Caco-2 (cell line): ENCODE results near the gene PAWR. TPM values are rescaled to one million over a fixed set of nuclear protein-coding genes. Genes with fewer than 3 reads are reported as not detected.

Source experiments
- BruUV-seq: library from RNA; stranded (reverse); fragments of 400-500 nt; replicated peaks from 2 replicates; lab custom pipeline; 2021; lab: Mats Ljungman, UMichigan
- CTCF ChIA-PET: fragments of 300-600 bp; sonication (Branson Sonifier 250); formaldehyde crosslinking; loops from one replicate; lab custom pipeline; 2022; ENCODE audit warnings: antibody characterized with exemption; lab: Charles Lee
- POLR2A ChIA-PET: fragments of 300-600 bp; sonication (Branson Sonifier 250); formaldehyde crosslinking; loops from one replicate; lab custom pipeline; 2022; ENCODE audit warnings: antibody characterized with exemption; lab: Charles Lee
- DNase-seq, 2 experiments: peaks; one replicate each; pipeline versions ENCODE4 v3.0.0 to v3.0.0-alpha.2; 2020 to 2022
- H3K27me3 ChIP-seq: replicated peaks from 2 replicates; pipeline ENCODE4 v1.6.0; 2011; ENCODE audit warnings: low read length; ENCODE audit not compliant: control insufficient read depth, insufficient read depth
- H3K36me3 ChIP-seq: 2 replicates; pipeline ENCODE4 v1.5.1; 2011; ENCODE audit warnings: low read length; ENCODE audit not compliant: control insufficient read depth, insufficient read depth
- H3K4me1 ChIP-seq: fragments of 250-450 bp; sonication (Bioruptor Pico); 2 replicates; pipeline ENCODE4 v1.5.1; 2020; ENCODE audit warnings: mild to moderate bottlenecking
- H3K4me3 ChIP-seq: 2 replicates; pipeline ENCODE4 v1.5.1; 2011; ENCODE audit warnings: low read depth, mild to moderate bottlenecking, control low read depth, low read length
- H3K9me3 ChIP-seq: fragments of 250-450 bp; sonication (Bioruptor Pico); 2 replicates; pipeline ENCODE4 v1.5.1; 2020; ENCODE audit warnings: mild to moderate bottlenecking, moderate library complexity
- H3K27ac Mint-ChIP-seq: one replicate; pipeline ENCODE4 v1.8.0; 2022; ENCODE audit warnings: mixed read lengths; ENCODE audit not compliant: unreplicated experiment
- H3K27me3 Mint-ChIP-seq: one replicate; pipeline ENCODE4 v1.8.0; 2022; ENCODE audit warnings: mixed read lengths; ENCODE audit not compliant: insufficient read depth, unreplicated experiment
- H3K36me3 Mint-ChIP-seq: one replicate; pipeline ENCODE4 v1.8.0; 2022; ENCODE audit warnings: mild to moderate bottlenecking, mixed read lengths; ENCODE audit not compliant: insufficient read depth, unreplicated experiment
- H3K4me1 Mint-ChIP-seq: one replicate; pipeline ENCODE4 v1.8.0; 2022; ENCODE audit warnings: low read depth, mixed read lengths; ENCODE audit not compliant: unreplicated experiment
- H3K4me3 Mint-ChIP-seq: one replicate; pipeline ENCODE4 v1.8.0; 2022; ENCODE audit warnings: mild to moderate bottlenecking, moderate library complexity, mixed read lengths; ENCODE audit not compliant: unreplicated experiment
- H3K9me3 Mint-ChIP-seq: one replicate; pipeline ENCODE4 v1.8.0; 2022; ENCODE audit warnings: mixed read lengths; ENCODE audit not compliant: unreplicated experiment
- intact Hi-C: fragments of 100-400 bp; cut with micrococcal nuclease; formaldehyde crosslinking; loops from one replicate; pipeline ENCODE4 v1.10.0; 2022; ENCODE audit not compliant: unreplicated experiment
- total RNA-seq: library from RNA; stranded (reverse); gene quantifications from 2 replicates; pipeline ENCODE4 v1.2.3, GENCODE V29; 2022
- TF ChIP-seq, protein P1 (sequence below), 2 experiments: fragments of 200-600 bp in 1 of 2; IDR thresholded peaks; 1 replicate in 1 of 2; 2 replicates in 1 of 2; pipeline versions ENCODE4 v1.5.1 to v1.8.0; 2011 to 2022; ENCODE audit warnings: antibody characterized with exemption in 1 of 2, control low read depth in 1 of 2, inconsistent platforms in 1 of 2, low read depth in 1 of 2, low read length in 1 of 2, mild to moderate bottlenecking in 1 of 2, moderate library complexity in 1 of 2; ENCODE audit not compliant: insufficient read depth in 1 of 2, severe bottlenecking in 1 of 2, unreplicated experiment in 1 of 2

The PAWR gene
- total RNA-seq, 1 experiment from 2014 or later = 157 TPM

DNA sequence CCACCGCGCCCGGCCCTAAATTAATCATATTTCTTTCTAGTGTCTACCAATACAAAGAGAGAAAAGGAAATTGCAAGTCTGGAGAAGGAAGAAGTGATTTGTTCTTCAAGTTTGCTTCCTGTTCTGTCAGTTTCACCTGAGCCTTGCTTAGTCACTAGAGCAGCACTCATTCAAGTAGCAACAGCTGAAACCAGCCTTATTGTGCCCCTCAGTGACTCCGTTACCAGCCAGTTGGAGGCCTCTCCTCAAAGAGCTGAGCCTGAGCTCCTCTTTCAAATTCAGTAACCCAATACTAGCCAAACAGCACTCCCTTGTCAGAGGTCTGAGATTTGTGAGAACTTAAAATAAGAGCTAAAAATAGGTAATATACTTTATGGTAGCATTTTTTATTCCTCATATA lies 17.4 kb downstream of the PAWR start:
- Mint-ChIP-seq H3K4me1 (peaks cover 7% of the 10 kb centered on the region), H3K36me3 (peaks cover 29% of the 10 kb centered on the region), H3K27me3 (no peaks in the 10 kb centered on the region), H3K9me3 (no peaks in the 10 kb centered on the region), H3K4me3 (no peak overlapping the region), H3K27ac (no peak overlapping the region)
- DNase-seq = no peak
- Histone ChIP-seq H3K4me3 (no peak overlapping the region), H3K4me1 (peaks cover 13% of the 10 kb centered on the region; the same call in 1 of the 2 replicates), H3K9me3 (no peaks in the 10 kb centered on the region), H3K36me3 (no peaks in the 10 kb centered on the region), H3K27me3 (no peaks in the 10 kb centered on the region)
- CTCF ChIA-PET = no interaction called here
- TF ChIP-seq, protein P1, sequence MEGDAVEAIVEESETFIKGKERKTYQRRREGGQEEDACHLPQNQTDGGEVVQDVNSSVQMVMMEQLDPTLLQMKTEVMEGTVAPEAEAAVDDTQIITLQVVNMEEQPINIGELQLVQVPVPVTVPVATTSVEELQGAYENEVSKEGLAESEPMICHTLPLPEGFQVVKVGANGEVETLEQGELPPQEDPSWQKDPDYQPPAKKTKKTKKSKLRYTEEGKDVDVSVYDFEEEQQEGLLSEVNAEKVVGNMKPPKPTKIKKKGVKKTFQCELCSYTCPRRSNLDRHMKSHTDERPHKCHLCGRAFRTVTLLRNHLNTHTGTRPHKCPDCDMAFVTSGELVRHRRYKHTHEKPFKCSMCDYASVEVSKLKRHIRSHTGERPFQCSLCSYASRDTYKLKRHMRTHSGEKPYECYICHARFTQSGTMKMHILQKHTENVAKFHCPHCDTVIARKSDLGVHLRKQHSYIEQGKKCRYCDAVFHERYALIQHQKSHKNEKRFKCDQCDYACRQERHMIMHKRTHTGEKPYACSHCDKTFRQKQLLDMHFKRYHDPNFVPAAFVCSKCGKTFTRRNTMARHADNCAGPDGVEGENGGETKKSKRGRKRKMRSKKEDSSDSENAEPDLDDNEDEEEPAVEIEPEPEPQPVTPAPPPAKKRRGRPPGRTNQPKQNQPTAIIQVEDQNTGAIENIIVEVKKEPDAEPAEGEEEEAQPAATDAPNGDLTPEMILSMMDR (IDR thresholded peaks at IDR 0.05; ENCODE audit: insufficient read depth in 1 of 2, low read depth in 1 of 2, low read length in 1 of 2, severe bottlenecking in 1 of 2, unreplicated experiment in 1 of 2) = no peak
- intact Hi-C loops = no loop called here
- POLR2A ChIA-PET = no interaction called here
- BruUV-seq = no TSS peak

GRCh38 chr12:79668113-79668512 lies 22.7 kb downstream of the PAWR start:
- H3K36me3 ChIP-seq = no peaks in the 10 kb centered on the region
- TF ChIP-seq, protein P1 (IDR thresholded peaks at IDR 0.05; ENCODE audit: insufficient read depth in 1 of 2, low read depth in 1 of 2, low read length in 1 of 2, severe bottlenecking in 1 of 2, unreplicated experiment in 1 of 2) = no peak
- Mint-ChIP-seq H3K9me3 (no peaks in the 10 kb centered on the region), H3K27me3 (no peaks in the 10 kb centered on the region), H3K36me3 (peaks cover 34% of the 10 kb centered on the region), H3K4me3 (no peak overlapping the region), H3K27ac (no peak overlapping the region), H3K4me1 (peaks cover 4% of the 10 kb centered on the region)
- intact Hi-C loops = no loop called here
- no peaks in the 10 kb centered on the region for H3K9me3 ChIP-seq
- H3K4me1 ChIP-seq = 0 out of 2 replicates have a peak, but pooled peaks cover under 1% of the 10 kb centered on the region
- ChIA-PET CTCF (no interaction called here), POLR2A (no interaction called here)
- no peak overlapping the region for H3K4me3 ChIP-seq
- BruUV-seq = no TSS peak
- H3K27me3 ChIP-seq = no peaks in the 10 kb centered on the region
- no peak for DNase-seq

- H3K9me3 Mint-ChIP-seq = no peaks in the 10 kb centered on the region
- ChIA-PET CTCF (interaction anchor here (0.6 kb wide), 1 partner anchor 25 kb away, joined by 9 read pairs; the partner anchor contains the start of gene PAWR), POLR2A (no interaction called here)
- Histone ChIP-seq H3K9me3 (no peaks in the 10 kb centered on the region), H3K4me3 (no peak overlapping the region), H3K27me3 (no peaks in the 10 kb centered on the region), H3K4me1 (peaks cover 5% of the 10 kb centered on the region), H3K36me3 (no peaks in the 10 kb centered on the region)
- no peak for DNase-seq
- no peak overlapping the region for H3K27ac Mint-ChIP-seq
- peaks cover 44% of the 10 kb centered on the region for H3K36me3 Mint-ChIP-seq
- TF ChIP-seq, protein P1 (IDR thresholded peaks at IDR 0.05; ENCODE audit: insufficient read depth in 1 of 2, low read depth in 1 of 2, low read length in 1 of 2, severe bottlenecking in 1 of 2, unreplicated experiment in 1 of 2) = no peak
- no TSS peak for BruUV-seq
- H3K4me1 Mint-ChIP-seq = peaks cover 5% of the 10 kb centered on the region
- intact Hi-C loops = no loop called here
- no peak overlapping the region for H3K4me3 Mint-ChIP-seq
- H3K27me3 Mint-ChIP-seq = no peaks in the 10 kb centered on the region
Observed at GRCh38 chr12:79665212-79665887, 25.4 kb downstream of the PAWR start.
